ENCODE results near the gene SETSIP. TPM values are rescaled to one million over a fixed set of nuclear protein-coding genes. Genes with fewer than 3 reads are reported as not detected.
A peak's percentile ranks its signal among the peaks of the same experiment; 100 is the strongest.

Gene SETSIP, protein sequence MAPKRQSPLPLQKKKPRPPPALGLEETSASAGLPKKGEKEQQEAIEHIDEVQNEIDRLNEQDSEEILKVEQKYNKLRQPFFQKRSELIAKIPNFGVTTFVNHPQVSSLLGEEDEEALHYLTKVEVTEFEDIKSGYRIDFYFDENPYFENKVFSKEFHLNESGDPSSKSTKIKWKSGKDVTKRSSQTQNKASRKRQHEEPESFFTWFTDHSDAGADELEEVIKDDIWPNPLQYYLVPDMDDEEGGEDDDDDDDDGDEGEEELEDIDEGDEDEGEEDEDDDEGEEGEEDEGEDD
- polyA plus RNA-seq (2013) = 0.59 TPM

DNA sequence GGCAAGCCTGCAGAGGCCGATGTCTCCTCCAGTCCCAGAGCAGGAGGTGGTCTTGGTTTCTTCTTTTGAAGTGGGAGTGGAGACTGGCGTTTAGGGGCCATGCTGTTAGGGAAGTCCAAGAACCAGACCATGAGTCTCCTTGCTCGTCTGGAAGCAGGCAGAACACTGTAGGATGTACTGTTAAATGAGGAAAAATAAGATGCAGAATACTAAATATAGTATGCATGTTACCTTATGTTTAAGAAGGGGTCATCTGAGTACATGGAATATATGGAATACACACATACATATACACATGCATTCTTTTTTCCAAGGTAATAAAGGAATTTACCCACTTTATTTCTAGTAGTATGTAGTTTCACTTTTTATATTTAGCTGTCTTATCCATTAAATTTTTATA is at the start of gene SETSIP:
TSS of gene SETSIP (minus strand) at position 101 of the 400 bp plus-strand sequence. CDS start at position 101, 0 bp downstream.
- ChIA-PET POLR2A (no interaction called here), CTCF (no interaction called here)
- no peak for DNase-seq
- no peak within 1 kb of the TSS for H3K4me3 ChIP-seq (ENCODE audit: control insufficient read depth in 1 of 7, extremely low read depth in 1 of 7, insufficient read depth in 4 of 7, low read depth in 2 of 7, low read length in 6 of 7)
- H3K27ac ChIP-seq (ENCODE audit: insufficient read depth in 1 of 2, low read depth in 1 of 2, low read length in 2 of 2, poor library complexity in 1 of 2, severe bottlenecking in 2 of 2) = no peak within 1 kb of the TSS
- no peaks in the 10 kb centered on the region for H3K36me3 ChIP-seq (ENCODE audit: control insufficient read depth in 4 of 4, insufficient read depth in 4 of 4, low read length in 3 of 4)
- peaks cover 0 to 5% (median 2%) of the 10 kb centered on the region in 4 experiments for H3K4me1 ChIP-seq (ENCODE audit: control extremely low read depth in 1 of 4, control insufficient read depth in 4 of 4, insufficient read depth in 4 of 4, low read length in 3 of 4)
- WGBS (ENCODE audit: insufficient coverage) = 100% methylated on average over 1 of the region's 3 CpGs
- H3K9me3 ChIP-seq (ENCODE audit: control extremely low read depth in 1 of 5, control insufficient read depth in 4 of 5, insufficient read depth in 2 of 5, low read depth in 1 of 5, low read length in 4 of 5) = no peaks in the 10 kb centered on the region
- no peaks in the 10 kb centered on the region for H3K27me3 ChIP-seq (replicated peaks in 2 of 5; ENCODE audit: control insufficient read depth in 4 of 5, insufficient read depth in 5 of 5, low read length in 4 of 5)

DNA sequence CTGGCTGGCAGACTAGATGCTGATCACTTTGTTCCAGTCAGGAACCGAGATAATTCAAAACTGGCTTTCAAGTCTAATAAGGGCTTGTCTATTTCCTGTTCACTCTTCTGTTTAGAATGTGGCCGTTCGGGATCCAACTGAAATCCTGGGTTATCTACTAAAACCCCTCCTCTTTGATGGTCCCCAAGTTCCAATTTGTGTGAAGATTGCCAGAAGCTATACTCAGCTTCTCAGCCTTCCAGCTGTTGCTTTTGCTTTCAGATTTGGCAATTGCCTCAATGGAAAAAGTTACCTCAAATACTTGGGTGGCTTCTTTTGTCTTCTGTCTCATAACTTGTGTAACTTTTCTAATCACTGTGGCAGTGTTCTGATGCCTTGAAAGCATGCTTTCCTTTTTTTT is 48.7 kb upstream of the SETSIP start:
- peak overlapping the region in 4 of 7 experiments; percentile 1 to 61 (median 20) for H3K4me3 ChIP-seq (ENCODE audit: control insufficient read depth in 1 of 7, extremely low read depth in 1 of 7, insufficient read depth in 4 of 7, low read depth in 2 of 7, low read length in 6 of 7)
- WGBS (ENCODE audit: insufficient coverage) = 76% methylated on average over 3 of the region's 3 CpGs
- peak in 2 of 3 donors; percentile 50 for DNase-seq
- no peak overlapping the region for H3K27ac ChIP-seq (ENCODE audit: insufficient read depth in 1 of 2, low read depth in 1 of 2, low read length in 2 of 2, poor library complexity in 1 of 2, severe bottlenecking in 2 of 2)
- H3K27me3 ChIP-seq (replicated peaks in 2 of 5; ENCODE audit: control insufficient read depth in 4 of 5, insufficient read depth in 5 of 5, low read length in 4 of 5) = no peaks in the 10 kb centered on the region
- ChIA-PET CTCF (no interaction called here), POLR2A (no interaction called here)
- peaks cover 0 to 16% (median 1%) of the 10 kb centered on the region in 4 experiments for H3K4me1 ChIP-seq (ENCODE audit: control extremely low read depth in 1 of 4, control insufficient read depth in 4 of 4, insufficient read depth in 4 of 4, low read length in 3 of 4)
- no peaks in the 10 kb centered on the region for H3K36me3 ChIP-seq (ENCODE audit: control insufficient read depth in 4 of 4, insufficient read depth in 4 of 4, low read length in 3 of 4)
- H3K9me3 ChIP-seq (ENCODE audit: control extremely low read depth in 1 of 5, control insufficient read depth in 4 of 5, insufficient read depth in 2 of 5, low read depth in 1 of 5, low read length in 4 of 5) = no peaks in the 10 kb centered on the region

DNA sequence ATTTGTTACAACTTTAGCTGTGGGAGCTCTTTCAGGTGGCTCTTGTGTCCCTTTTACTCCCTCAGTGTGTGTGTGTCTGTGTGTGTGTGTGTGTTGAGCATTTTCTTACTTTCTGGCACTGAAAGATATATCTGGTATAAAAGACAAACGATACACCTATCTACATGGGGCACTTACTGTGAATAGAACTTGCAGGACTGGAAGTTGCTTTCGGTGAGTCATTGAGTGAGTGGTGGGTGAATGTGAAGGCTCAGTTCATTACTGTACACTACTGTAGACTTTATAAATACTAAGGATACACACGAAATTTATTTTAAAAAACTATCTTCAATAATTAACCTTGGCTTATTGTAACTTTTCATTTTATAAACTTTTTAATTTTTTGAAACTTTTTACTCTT is 43.6 kb upstream of the SETSIP start:
- ChIA-PET CTCF (no interaction called here), POLR2A (no interaction called here)
- Histone ChIP-seq H3K9me3 (ENCODE audit: control extremely low read depth in 1 of 5, control insufficient read depth in 4 of 5, insufficient read depth in 2 of 5, low read depth in 1 of 5, low read length in 4 of 5) (no peaks in the 10 kb centered on the region), H3K4me1 (ENCODE audit: control extremely low read depth in 1 of 4, control insufficient read depth in 4 of 4, insufficient read depth in 4 of 4, low read length in 3 of 4) (peaks cover 4 to 15% (median 7%) of the 10 kb centered on the region in 4 experiments), H3K36me3 (ENCODE audit: control insufficient read depth in 4 of 4, insufficient read depth in 4 of 4, low read length in 3 of 4) (peaks cover 0 to 5% (median under 1%) of the 10 kb centered on the region in 4 experiments), H3K27me3 (replicated peaks in 2 of 5; ENCODE audit: control insufficient read depth in 4 of 5, insufficient read depth in 5 of 5, low read length in 4 of 5) (no peaks in the 10 kb centered on the region), H3K27ac (ENCODE audit: insufficient read depth in 1 of 2, low read depth in 1 of 2, low read length in 2 of 2, poor library complexity in 1 of 2, severe bottlenecking in 2 of 2) (no peak overlapping the region), H3K4me3 (ENCODE audit: control insufficient read depth in 1 of 7, extremely low read depth in 1 of 7, insufficient read depth in 4 of 7, low read depth in 2 of 7, low read length in 6 of 7) (no peak overlapping the region)
- peak in 1 of 3 donors; percentile 31 for DNase-seq
- no CpG with 5 or more reads among the region's 3 CpGs for WGBS (ENCODE audit: insufficient coverage)

DNA sequence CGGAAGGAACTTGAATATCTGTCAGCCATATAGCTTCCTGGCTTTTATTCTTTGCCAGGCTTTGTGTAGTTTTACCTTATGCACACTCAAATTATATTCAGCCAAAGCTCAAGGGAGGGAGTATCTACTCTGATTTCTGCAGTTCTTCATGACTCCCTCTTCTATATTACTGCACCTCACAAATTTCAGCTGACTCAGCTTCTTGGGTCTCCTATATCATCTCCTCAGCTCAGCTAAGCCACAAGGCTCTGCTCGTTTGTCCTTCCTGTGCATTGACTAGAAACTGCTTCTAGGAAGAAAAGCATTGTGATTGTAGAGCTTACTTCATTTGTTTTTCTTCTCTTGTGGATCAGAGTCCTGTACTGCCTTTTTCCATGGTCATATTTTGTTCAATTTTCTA is 42.3 kb upstream of the SETSIP start:
- POLR2A ChIA-PET = no interaction called here
- Histone ChIP-seq H3K4me1 (ENCODE audit: control extremely low read depth in 1 of 4, control insufficient read depth in 4 of 4, insufficient read depth in 4 of 4, low read length in 3 of 4) (peaks cover 4 to 15% (median 6%) of the 10 kb centered on the region in 4 experiments), H3K4me3 (ENCODE audit: control insufficient read depth in 1 of 7, extremely low read depth in 1 of 7, insufficient read depth in 4 of 7, low read depth in 2 of 7, low read length in 6 of 7) (peak overlapping the region in 2 of 7 experiments; percentile 1 to 28), H3K9me3 (ENCODE audit: control extremely low read depth in 1 of 5, control insufficient read depth in 4 of 5, insufficient read depth in 2 of 5, low read depth in 1 of 5, low read length in 4 of 5) (no peaks in the 10 kb centered on the region), H3K36me3 (ENCODE audit: control insufficient read depth in 4 of 4, insufficient read depth in 4 of 4, low read length in 3 of 4) (peaks cover 0 to 5% (median 2%) of the 10 kb centered on the region in 4 experiments), H3K27ac (ENCODE audit: insufficient read depth in 1 of 2, low read depth in 1 of 2, low read length in 2 of 2, poor library complexity in 1 of 2, severe bottlenecking in 2 of 2) (no peak overlapping the region), H3K27me3 (replicated peaks in 2 of 5; ENCODE audit: control insufficient read depth in 4 of 5, insufficient read depth in 5 of 5, low read length in 4 of 5) (no peaks in the 10 kb centered on the region)
- DNase-seq = peak in 2 of 3 donors; percentile 41 to 43
- WGBS (ENCODE audit: insufficient coverage) = no CpG with 5 or more reads among the region's 2 CpGs
- CTCF ChIA-PET = no interaction called here

DNA sequence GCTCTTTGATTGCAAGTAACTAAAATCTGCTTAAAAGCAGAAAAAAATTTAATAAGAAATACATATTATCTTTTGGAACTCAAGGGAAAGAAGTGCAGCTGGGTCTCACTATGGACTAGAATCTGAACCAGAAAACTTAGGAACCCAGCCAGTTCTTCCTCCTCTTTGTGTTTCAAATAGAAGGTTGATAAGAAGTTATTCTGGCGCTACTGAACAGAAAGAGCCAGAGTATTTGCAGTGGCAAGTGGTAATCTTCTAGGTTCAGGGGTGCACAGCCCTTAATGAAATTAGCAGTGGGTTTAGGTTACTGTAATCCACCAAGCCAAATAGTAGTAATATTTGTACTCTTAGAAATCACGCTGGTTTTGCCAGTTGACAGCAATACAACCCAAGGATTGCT is 33.4 kb upstream of the SETSIP start:
- H3K9me3 ChIP-seq (ENCODE audit: control extremely low read depth in 1 of 5, control insufficient read depth in 4 of 5, insufficient read depth in 2 of 5, low read depth in 1 of 5, low read length in 4 of 5) = no peaks in the 10 kb centered on the region
- H3K27ac ChIP-seq (ENCODE audit: insufficient read depth in 1 of 2, low read depth in 1 of 2, low read length in 2 of 2, poor library complexity in 1 of 2, severe bottlenecking in 2 of 2) = no peak overlapping the region
- H3K36me3 ChIP-seq (ENCODE audit: control insufficient read depth in 4 of 4, insufficient read depth in 4 of 4, low read length in 3 of 4) = peaks cover 0 to 15% (median 6%) of the 10 kb centered on the region in 4 experiments
- H3K4me3 ChIP-seq (ENCODE audit: control insufficient read depth in 1 of 7, extremely low read depth in 1 of 7, insufficient read depth in 4 of 7, low read depth in 2 of 7, low read length in 6 of 7) = no peak overlapping the region
- ChIA-PET CTCF (interaction anchor here (1.6 kb wide), 1 partner anchor 18 kb away, joined by 4 read pairs; no protein-coding TSS in a partner anchor), POLR2A (no interaction called here)
- no CpG with 5 or more reads among the region's 2 CpGs for WGBS (ENCODE audit: insufficient coverage)
- DNase-seq = no peak
- H3K4me1 ChIP-seq (ENCODE audit: control extremely low read depth in 1 of 4, control insufficient read depth in 4 of 4, insufficient read depth in 4 of 4, low read length in 3 of 4) = no peaks in the 10 kb centered on the region
- H3K27me3 ChIP-seq (replicated peaks in 2 of 5; ENCODE audit: control insufficient read depth in 4 of 5, insufficient read depth in 5 of 5, low read length in 4 of 5) = no peaks in the 10 kb centered on the region

DNA sequence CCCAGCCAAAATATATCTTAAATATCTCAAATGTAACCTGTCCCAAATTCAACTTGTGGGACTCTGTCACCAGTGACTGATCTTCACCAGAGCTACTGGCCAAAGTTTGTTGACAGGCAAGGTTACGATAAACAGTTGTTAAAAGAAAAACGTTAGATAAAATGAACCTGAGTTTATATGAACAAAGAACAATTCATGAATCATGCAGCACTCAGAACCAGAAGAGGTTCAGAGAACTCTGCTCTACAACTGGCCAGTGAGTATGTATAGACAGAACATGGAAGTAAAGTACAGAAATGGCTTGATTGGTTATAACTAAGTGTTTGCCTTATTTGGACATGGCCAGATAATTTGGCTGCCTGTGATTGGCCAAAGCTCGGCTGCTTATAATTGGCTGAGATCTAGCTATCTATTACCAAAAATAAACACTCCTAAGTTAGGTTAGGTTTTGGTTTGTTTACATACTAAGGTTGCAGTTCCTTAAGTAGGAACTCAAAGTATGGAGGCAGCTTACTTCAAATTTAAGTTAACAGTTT is 30.4 kb upstream of the SETSIP start:
- POLR2A ChIA-PET = no interaction called here
- 94% methylated on average over 2 of the region's 3 CpGs for WGBS (ENCODE audit: insufficient coverage)

DNA sequence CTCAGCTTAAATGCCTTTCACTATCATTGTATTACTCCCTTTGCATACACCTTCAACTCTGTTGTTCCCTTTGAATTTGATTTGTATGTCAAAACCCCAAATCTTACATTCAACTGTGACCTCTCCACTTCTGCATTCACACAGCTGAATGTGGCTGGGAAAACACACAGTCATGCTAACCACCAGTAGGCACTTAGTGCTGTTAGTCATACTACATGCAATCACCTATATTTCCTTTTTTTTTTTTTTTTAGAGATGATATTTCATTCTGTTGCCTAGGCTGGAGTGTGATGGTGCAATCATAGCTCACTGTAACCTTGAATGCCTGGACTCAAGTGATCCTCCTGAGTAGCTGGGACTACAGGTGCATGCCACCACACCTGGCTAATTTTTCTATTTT is 21.1 kb upstream of the SETSIP start:
- ChIA-PET CTCF (interaction anchor here (0.6 to 1.0 kb wide), 2 partner anchors 16 to 283 kb away, joined by 3 read pairs; no protein-coding TSS in a partner anchor), POLR2A (no interaction called here)
- Histone ChIP-seq H3K36me3 (ENCODE audit: control insufficient read depth in 4 of 4, insufficient read depth in 4 of 4, low read length in 3 of 4) (peaks cover 0 to 5% (median 0%) of the 10 kb centered on the region in 4 experiments), H3K4me1 (ENCODE audit: control extremely low read depth in 1 of 4, control insufficient read depth in 4 of 4, insufficient read depth in 4 of 4, low read length in 3 of 4) (peaks cover 0 to 12% (median 1%) of the 10 kb centered on the region in 4 experiments), H3K9me3 (ENCODE audit: control extremely low read depth in 1 of 5, control insufficient read depth in 4 of 5, insufficient read depth in 2 of 5, low read depth in 1 of 5, low read length in 4 of 5) (no peaks in the 10 kb centered on the region), H3K27ac (ENCODE audit: insufficient read depth in 1 of 2, low read depth in 1 of 2, low read length in 2 of 2, poor library complexity in 1 of 2, severe bottlenecking in 2 of 2) (no peak overlapping the region), H3K4me3 (ENCODE audit: control insufficient read depth in 1 of 7, extremely low read depth in 1 of 7, insufficient read depth in 4 of 7, low read depth in 2 of 7, low read length in 6 of 7) (no peak overlapping the region), H3K27me3 (replicated peaks in 2 of 5; ENCODE audit: control insufficient read depth in 4 of 5, insufficient read depth in 5 of 5, low read length in 4 of 5) (no peaks in the 10 kb centered on the region)
- DNase-seq = peak; percentile 47 to 93 (median 92)

More for the DNA sequence above, 30.4 kb upstream of the SETSIP start:
- Histone ChIP-seq H3K27me3 (replicated peaks in 2 of 5; ENCODE audit: control insufficient read depth in 4 of 5, insufficient read depth in 5 of 5, low read length in 4 of 5) (no peaks in the 10 kb centered on the region), H3K36me3 (ENCODE audit: control insufficient read depth in 4 of 4, insufficient read depth in 4 of 4, low read length in 3 of 4) (peaks cover 0 to 20% (median 5%) of the 10 kb centered on the region in 4 experiments), H3K4me3 (ENCODE audit: control insufficient read depth in 1 of 7, extremely low read depth in 1 of 7, insufficient read depth in 4 of 7, low read depth in 2 of 7, low read length in 6 of 7) (no peak overlapping the region), H3K27ac (ENCODE audit: insufficient read depth in 1 of 2, low read depth in 1 of 2, low read length in 2 of 2, poor library complexity in 1 of 2, severe bottlenecking in 2 of 2) (no peak overlapping the region), H3K4me1 (ENCODE audit: control extremely low read depth in 1 of 4, control insufficient read depth in 4 of 4, insufficient read depth in 4 of 4, low read length in 3 of 4) (no peaks in the 10 kb centered on the region), H3K9me3 (ENCODE audit: control extremely low read depth in 1 of 5, control insufficient read depth in 4 of 5, insufficient read depth in 2 of 5, low read depth in 1 of 5, low read length in 4 of 5) (no peaks in the 10 kb centered on the region)
- no peak for DNase-seq
- CTCF ChIA-PET = no interaction called here
